ENCODE measurements around the gene DUSP23. TPM values are rescaled to one million over a fixed set of nuclear protein-coding genes. Genes with fewer than 3 reads are reported as not detected.

The DUSP23 gene
- total RNA-seq, 1 donor from 2014 or later, result 16.5 TPM

GRCh38 chr1:159827102-159827490 is 46.3 kb downstream of the DUSP23 start:
- DNase-seq (ENCODE audit: extremely low spot score, unreplicated experiment), result no peak
- H3K36me3 Mint-ChIP-seq (ENCODE audit: unreplicated experiment), result no peaks in the 10 kb centered on the region
- peaks cover 22% of the 10 kb centered on the region for H3K27me3 Mint-ChIP-seq (ENCODE audit: unreplicated experiment)
- H3K27ac Mint-ChIP-seq (ENCODE audit: unreplicated experiment), result no peak overlapping the region
- H3K9me3 Mint-ChIP-seq (ENCODE audit: unreplicated experiment), result no peaks in the 10 kb centered on the region
- H3K4me3 Mint-ChIP-seq (ENCODE audit: unreplicated experiment), result no peak overlapping the region
- TF ChIP-seq CTCF (IDR thresholded peaks at IDR 0.05), result no peak
- H3K4me1 Mint-ChIP-seq (ENCODE audit: unreplicated experiment), result peaks cover 13% of the 10 kb centered on the region

GRCh38 chr1:159827549-159827948 is 46.8 kb downstream of the DUSP23 start:
- Mint-ChIP-seq H3K4me1 (ENCODE audit: unreplicated experiment) (peaks cover 13% of the 10 kb centered on the region), H3K27me3 (ENCODE audit: unreplicated experiment) (peaks cover 17% of the 10 kb centered on the region)

GRCh38 chr1:159828176-159828575 is 47.4 kb downstream of the DUSP23 start:
- Mint-ChIP-seq H3K4me3 (ENCODE audit: unreplicated experiment) (no peak overlapping the region), H3K36me3 (ENCODE audit: unreplicated experiment) (no peaks in the 10 kb centered on the region), H3K27ac (ENCODE audit: unreplicated experiment) (no peak overlapping the region), H3K27me3 (ENCODE audit: unreplicated experiment) (peaks cover 13% of the 10 kb centered on the region), H3K4me1 (ENCODE audit: unreplicated experiment) (peaks cover 13% of the 10 kb centered on the region), H3K9me3 (ENCODE audit: unreplicated experiment) (no peaks in the 10 kb centered on the region)
- no peak for TF ChIP-seq CTCF (IDR thresholded peaks at IDR 0.05)
- no peak for DNase-seq (ENCODE audit: extremely low spot score, unreplicated experiment)

More at GRCh38 chr1:159827549-159827948, 46.8 kb downstream of the DUSP23 start:
- Mint-ChIP-seq H3K4me3 (ENCODE audit: unreplicated experiment) (no peak overlapping the region), H3K36me3 (ENCODE audit: unreplicated experiment) (no peaks in the 10 kb centered on the region), H3K9me3 (ENCODE audit: unreplicated experiment) (no peaks in the 10 kb centered on the region), H3K27ac (ENCODE audit: unreplicated experiment) (no peak overlapping the region)
- no peak for TF ChIP-seq CTCF (IDR thresholded peaks at IDR 0.05)
- DNase-seq (ENCODE audit: extremely low spot score, unreplicated experiment), result no peak

GRCh38 chr1:159828581-159829272 is 48.0 kb downstream of the DUSP23 start:
- Mint-ChIP-seq H3K4me1 (ENCODE audit: unreplicated experiment) (peaks cover 13% of the 10 kb centered on the region), H3K27ac (ENCODE audit: unreplicated experiment) (no peak overlapping the region), H3K4me3 (ENCODE audit: unreplicated experiment) (no peak overlapping the region), H3K9me3 (ENCODE audit: unreplicated experiment) (no peaks in the 10 kb centered on the region), H3K36me3 (ENCODE audit: unreplicated experiment) (no peaks in the 10 kb centered on the region), H3K27me3 (ENCODE audit: unreplicated experiment) (peaks cover 9% of the 10 kb centered on the region)
- TF ChIP-seq CTCF (IDR thresholded peaks at IDR 0.05), result no peak
- DNase-seq (ENCODE audit: extremely low spot score, unreplicated experiment), result no peak

GRCh38 chr1:159829273-159829634 is 48.5 kb downstream of the DUSP23 start:
- peaks cover 7% of the 10 kb centered on the region for H3K27me3 Mint-ChIP-seq (ENCODE audit: unreplicated experiment)
- no peak overlapping the region for H3K27ac Mint-ChIP-seq (ENCODE audit: unreplicated experiment)
- DNase-seq (ENCODE audit: extremely low spot score, unreplicated experiment), result no peak
- no peak overlapping the region for H3K4me3 Mint-ChIP-seq (ENCODE audit: unreplicated experiment)
- peak; percentile 40 for TF ChIP-seq CTCF (IDR thresholded peaks at IDR 0.05)
- no peaks in the 10 kb centered on the region for H3K36me3 Mint-ChIP-seq (ENCODE audit: unreplicated experiment)
- peaks cover 13% of the 10 kb centered on the region for H3K4me1 Mint-ChIP-seq (ENCODE audit: unreplicated experiment)
- no peaks in the 10 kb centered on the region for H3K9me3 Mint-ChIP-seq (ENCODE audit: unreplicated experiment)

All from osteocyte (in vitro differentiated cells).